ENCODE results near the gene RABAC1. TPM values are rescaled to one million over a fixed set of nuclear protein-coding genes. Genes with fewer than 3 reads are reported as not detected.

RABAC1 gene
- total RNA-seq, 1 experiment from 2014 or later, result 94.0 TPM

- H3K27ac Mint-ChIP-seq, result no peak overlapping the region
- no peaks in the 10 kb centered on the region for H4K20me1 ChIP-seq (ENCODE audit: control insufficient read depth, insufficient read depth, insufficient read length)
- H3K27me3 Mint-ChIP-seq (ENCODE audit: low read depth), result no peaks in the 10 kb centered on the region; the same call in none of the 2 replicates
- no peak overlapping the region for H2BK5ac ChIP-seq (ENCODE audit: insufficient read length, low read length)
- no peak overlapping the region for H3T11ph ChIP-seq (ENCODE audit: low read length)
- H2BK12ac ChIP-seq (ENCODE audit: insufficient read length, low read depth, low read length), result no peak overlapping the region
- no peak overlapping the region for H4K8ac ChIP-seq (replicated peaks; ENCODE audit: insufficient read length, low read depth, low read length)
- no peak overlapping the region for H3K9ac ChIP-seq (ENCODE audit: extremely low read depth, insufficient read length, low read length)
- no peak overlapping the region for H2AFZ ChIP-seq (ENCODE audit: low read length)
- no peak overlapping the region for H3K27ac ChIP-seq (ENCODE audit: insufficient read length, low read depth, low read length)
- H3K14ac ChIP-seq (ENCODE audit: insufficient read depth, low read length), result no peak overlapping the region
- no peaks in the 10 kb centered on the region for H3K36me3 Mint-ChIP-seq (ENCODE audit: insufficient read depth in 1 of 3, low read depth in 3 of 3)
- no peaks in the 10 kb centered on the region for H3K79me2 ChIP-seq (ENCODE audit: insufficient read depth, low read length)
- TF ChIP-seq CTCF (conservative IDR thresholded peaks at IDR 0.05), result no peak
- peaks cover 0 to 3% of the 10 kb centered on the region in 2 experiments; a peak in 3 of 5 replicates for H3K9me3 Mint-ChIP-seq
- no peak overlapping the region for H2BK15ac ChIP-seq (ENCODE audit: low read depth, low read length)
- no peak overlapping the region for H3K4me2 ChIP-seq (ENCODE audit: insufficient read depth, insufficient read length, low read length)
- no peak overlapping the region for H4K91ac ChIP-seq (ENCODE audit: insufficient read length, low read depth, low read length)
- no peak overlapping the region for H3K56ac ChIP-seq (ENCODE audit: insufficient read length, low read depth, low read length)
- H3K4me1 Mint-ChIP-seq, result peaks cover 24 to 54% of the 10 kb centered on the region in 2 experiments
- H2BK120ac ChIP-seq (ENCODE audit: low read depth, low read length, poor library complexity, severe bottlenecking), result no peak overlapping the region
- H3K23ac ChIP-seq (ENCODE audit: insufficient read length, low read depth, low read length), result no peak overlapping the region
- H3K27me3 ChIP-seq (ENCODE audit: insufficient read depth, low read length), result peaks cover 85% of the 10 kb centered on the region
- H3K4ac ChIP-seq (ENCODE audit: low read depth, low read length), result no peak overlapping the region
- H2BK20ac ChIP-seq (ENCODE audit: low read depth, low read length, poor library complexity, severe bottlenecking), result no peak overlapping the region
- H3K9me3 ChIP-seq (ENCODE audit: control insufficient read depth, low read depth, low read length), result no peaks in the 10 kb centered on the region
- no peak overlapping the region for H2AK5ac ChIP-seq (ENCODE audit: insufficient read length, low read length)
- H3K23me2 ChIP-seq (ENCODE audit: insufficient read length, low read depth, low read length, poor library complexity, severe bottlenecking), result peaks cover 2% of the 10 kb centered on the region
- H3K79me1 ChIP-seq (ENCODE audit: insufficient read depth, low read depth, low read length, poor library complexity, severe bottlenecking), result no peaks in the 10 kb centered on the region
- H4K5ac ChIP-seq (ENCODE audit: insufficient read length, low read depth, low read length), result no peak overlapping the region
- DNase-seq, result no peak
- peaks cover 5% of the 10 kb centered on the region; the same call in 1 of the 2 replicates for H3K4me1 ChIP-seq (ENCODE audit: insufficient read depth, low read length)
- no CpG with 5 or more reads among the region's 11 CpGs for whole genome bisulfite sequencing (ENCODE audit: extremely low coverage, insufficient read length, low lambda C conversion rate)
- H3K4me3 Mint-ChIP-seq, result peak overlapping the region in 1 of 2 experiments; percentile 28; a peak in 2 of 5 replicates
- no peak overlapping the region for H3K18ac ChIP-seq (ENCODE audit: insufficient read length, low read depth, low read length)
Measured at GRCh38 chr19:41932259-41932719, 26.8 kb downstream of the RABAC1 start.
